Stimulated activated CD8-positive, alpha-beta memory T cell treated with anti-CD3 and anti-CD28 coated beads, Interleukin-7, amount 100 ng/mL, for 48 hours (primary cell): ENCODE results near the gene FHOD1.
A peak's percentile ranks its signal among the peaks of the same experiment; 100 is the strongest.

Source experiments
- DNase-seq, 2 donors: peaks; one replicate each; pipeline ENCODE4 v3.0.0-alpha.2; 2020; ENCODE audit warnings: low read depth in 1 of 2; ENCODE audit errors: extremely low read depth in 1 of 2

The FHOD1 gene

DNA sequence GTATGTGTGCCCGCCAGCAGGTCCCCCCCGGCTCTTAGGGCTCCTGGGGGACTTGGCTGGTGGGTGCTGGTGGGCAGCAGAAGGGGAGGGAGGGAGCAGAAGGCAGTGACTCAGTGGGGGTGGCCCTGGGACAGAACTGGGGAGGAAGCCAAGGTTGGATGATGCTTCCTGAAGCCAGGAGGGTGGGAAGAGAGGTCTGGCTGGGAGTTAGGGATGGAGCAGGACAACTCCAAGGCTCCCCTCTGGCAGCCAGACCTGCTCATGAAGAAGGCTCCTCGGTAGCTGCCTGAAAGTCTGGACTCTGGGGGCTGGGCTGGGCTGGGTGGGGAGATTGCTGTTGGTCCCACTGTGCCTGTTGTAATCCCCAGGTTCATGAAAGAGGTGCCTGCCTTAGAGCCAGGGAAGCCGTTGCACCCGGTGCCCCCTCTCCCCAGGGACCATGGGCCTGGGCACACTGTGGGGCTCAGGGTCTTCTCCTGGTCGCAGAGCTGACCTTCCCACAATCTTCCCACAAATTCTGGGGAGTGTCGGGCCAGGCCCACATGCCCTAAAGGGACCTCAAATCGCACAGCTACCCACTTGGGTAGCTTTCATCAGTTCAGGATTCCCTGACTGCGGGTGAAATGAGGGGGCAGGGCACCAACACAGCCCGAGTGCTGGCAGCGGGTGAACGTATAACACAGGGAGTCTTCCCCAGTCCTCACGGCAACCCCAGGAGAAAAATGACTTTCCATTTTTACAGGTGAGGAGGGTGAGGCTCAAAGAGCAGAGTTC, 30.9 kb upstream of the FHOD1 start:
- DNase-seq, result no peak

DNA sequence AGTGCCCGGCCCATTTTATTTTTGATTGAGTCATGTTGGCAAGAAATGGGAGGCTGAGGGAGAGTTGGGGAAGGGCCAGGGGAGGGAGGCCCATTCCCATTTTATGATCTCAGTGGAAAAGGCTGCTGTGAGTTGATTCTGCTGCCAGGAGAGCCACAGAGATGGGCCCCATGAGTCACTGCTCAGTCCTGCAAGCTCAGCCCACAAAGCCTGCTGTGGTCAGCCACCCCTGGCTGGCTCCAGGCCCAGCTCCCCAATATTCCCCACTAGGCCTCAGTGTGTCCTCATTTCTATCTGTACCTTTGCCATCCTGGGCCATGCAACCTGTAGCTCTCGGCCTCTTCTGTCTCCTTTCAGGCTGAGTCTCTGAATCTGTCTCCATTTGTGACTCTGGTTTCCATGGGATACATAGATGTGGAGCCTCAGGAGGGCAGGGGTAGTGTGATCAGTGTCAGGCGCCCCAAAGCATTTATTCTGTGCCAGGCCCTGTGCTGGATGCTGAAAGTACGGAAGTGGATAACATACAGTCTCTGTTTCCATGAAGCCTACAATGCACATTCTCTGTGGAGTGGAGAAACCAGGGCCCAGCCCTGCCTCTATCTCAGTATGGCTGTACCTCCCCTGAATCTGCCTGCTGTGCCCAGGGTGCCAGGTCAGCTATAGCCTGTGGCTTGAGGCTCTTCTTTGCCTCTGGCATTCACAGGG, 30.2 kb upstream of the FHOD1 start:
- DNase-seq, result peak in 1 of 2 donors; percentile 42

DNA sequence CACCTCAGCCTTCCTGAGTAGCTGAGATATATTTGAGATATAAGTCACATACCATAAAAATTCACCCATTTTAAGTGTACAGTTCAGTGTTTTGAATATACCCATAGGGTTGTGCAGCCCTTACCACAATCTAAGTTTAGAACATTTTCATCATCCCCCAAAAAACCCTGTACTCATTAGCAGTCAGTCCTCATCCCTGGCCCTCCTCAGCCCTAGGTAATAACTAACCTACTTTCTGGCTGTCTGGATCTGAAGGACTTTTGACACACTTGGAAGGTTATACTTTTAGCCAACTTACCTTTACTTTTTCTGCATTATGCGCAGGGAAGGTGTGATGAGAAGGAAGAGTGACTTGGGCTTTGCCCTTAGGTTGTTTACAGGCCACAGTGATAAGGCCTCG, 28.0 kb upstream of the FHOD1 start:
- no peak for DNase-seq

DNA sequence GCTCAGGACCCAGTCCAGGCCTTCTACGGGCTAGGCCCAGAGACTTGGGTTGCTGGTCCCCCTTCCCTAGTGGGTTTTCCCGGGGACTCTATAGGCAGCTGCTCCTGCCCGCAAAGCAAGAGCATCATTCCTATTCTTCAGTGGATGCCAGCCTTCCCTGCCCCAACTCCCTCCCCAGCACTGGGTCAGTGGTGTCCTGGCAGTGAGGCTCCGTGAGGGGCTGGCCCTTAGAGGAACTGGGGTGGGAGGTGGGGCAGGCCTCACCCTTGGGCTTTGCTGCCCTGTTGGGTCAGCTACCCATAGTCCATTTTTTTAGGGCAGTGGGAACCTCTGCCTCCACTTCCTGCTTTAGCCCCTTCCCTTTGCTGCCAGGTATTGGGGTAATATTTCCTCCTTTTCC, 24.2 kb upstream of the FHOD1 start:
- DNase-seq, result no peak

DNA sequence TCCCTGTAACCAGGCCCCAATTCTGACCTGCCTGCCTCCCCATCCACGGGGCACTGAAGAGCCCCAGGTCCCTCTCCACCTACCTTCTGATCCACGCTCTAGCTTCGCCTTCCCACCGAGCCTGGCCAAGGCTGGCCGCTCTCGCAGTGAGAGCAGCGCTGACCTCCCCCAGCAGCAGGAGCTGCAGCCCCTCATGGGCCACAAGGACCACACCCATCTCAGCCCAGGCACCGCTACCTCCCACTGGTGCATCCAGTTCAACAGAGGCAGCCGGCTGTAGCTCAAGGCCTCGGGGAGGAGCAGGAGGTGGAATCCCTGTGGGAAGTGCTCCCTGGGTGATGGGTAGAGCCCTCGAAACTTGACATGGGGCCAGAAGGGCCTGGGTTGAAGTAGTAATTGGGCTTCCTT, 23.7 kb upstream of the FHOD1 start:
- DNase-seq, result no peak

DNA sequence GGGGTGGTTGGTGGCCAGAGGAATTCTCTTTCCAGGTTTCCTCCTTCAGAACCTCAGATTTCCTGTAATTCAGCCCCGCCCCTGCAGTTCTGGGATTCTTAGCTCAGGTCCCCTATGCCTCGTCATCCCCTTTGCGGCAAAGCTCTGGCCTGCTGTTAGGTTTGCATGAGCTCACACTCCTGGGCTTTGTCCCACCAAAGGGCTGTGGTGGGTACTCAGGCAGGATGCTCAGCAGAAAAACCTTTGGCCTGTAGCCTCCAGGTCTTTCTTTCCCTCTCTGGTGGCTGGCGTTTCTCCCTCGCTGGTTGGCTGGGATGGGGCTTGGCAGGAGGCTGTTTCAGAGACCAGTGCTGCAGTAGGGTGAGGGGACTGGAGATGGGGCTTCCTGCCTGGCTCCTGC, 22.5 kb upstream of the FHOD1 start:
- DNase-seq, result no peak

DNA sequence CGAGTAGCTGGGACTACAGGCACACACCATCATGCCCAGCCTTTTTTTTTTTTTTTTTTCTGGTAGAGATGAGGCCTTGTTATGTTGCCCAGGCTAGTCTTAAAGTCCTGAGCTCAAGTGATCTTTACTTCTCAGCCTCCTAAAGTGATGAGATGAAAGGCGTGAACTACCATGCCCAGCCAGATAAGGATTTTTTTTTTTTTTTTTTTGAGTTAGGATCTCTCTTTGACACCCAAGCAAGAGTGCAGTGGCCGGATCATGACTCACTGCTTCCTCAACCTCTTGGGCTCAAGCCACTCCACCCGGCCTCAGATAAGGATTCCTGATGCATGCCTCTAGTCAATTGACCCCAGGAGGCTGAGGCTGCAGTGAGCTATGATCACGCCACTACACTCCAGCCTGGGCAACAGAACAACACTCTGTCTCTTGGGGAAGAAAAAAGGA, 20.9 kb upstream of the FHOD1 start:
- no peak for DNase-seq

DNA sequence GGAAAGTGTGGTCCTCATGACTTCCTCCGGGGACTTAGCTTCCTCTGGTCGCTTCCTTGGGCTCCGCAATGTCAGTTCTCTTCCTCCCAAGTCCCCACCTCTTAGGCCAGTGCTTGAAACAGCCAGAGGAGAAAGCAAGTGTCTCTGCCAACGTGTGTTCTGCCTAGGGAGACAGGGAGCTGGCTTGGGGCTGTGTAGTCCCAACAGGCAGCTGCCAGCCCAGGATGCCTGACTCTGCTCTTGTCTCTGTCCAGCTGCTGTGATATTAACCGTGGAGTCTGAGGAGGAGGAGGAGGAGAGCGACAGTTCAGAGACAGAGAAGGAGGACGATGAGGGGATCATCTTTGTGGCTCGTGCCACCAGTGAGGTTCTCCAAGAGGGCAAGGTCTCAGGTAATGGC, 18.6 kb upstream of the FHOD1 start:
- no peak for DNase-seq

DNA sequence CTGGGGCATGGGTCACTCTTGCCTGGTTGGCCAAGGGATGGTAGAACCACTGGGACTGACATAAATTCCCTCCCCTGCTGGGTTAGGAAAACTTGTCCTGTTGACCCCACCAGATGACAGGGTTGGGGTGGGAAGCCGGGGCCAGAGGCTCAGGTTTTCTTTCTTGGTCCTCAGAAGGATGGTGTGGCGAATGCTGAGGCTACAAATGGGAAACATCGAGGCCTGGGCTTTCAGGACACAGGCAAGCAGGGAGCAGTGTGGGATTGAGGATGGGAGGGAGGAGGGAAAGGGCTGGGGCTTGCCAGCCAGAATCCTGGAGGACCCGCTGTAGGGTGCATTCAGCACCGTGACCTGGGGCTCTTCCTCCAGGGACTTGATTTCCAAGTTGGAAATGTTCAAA, 17.6 kb upstream of the FHOD1 start:
- DNase-seq, result no peak

DNA sequence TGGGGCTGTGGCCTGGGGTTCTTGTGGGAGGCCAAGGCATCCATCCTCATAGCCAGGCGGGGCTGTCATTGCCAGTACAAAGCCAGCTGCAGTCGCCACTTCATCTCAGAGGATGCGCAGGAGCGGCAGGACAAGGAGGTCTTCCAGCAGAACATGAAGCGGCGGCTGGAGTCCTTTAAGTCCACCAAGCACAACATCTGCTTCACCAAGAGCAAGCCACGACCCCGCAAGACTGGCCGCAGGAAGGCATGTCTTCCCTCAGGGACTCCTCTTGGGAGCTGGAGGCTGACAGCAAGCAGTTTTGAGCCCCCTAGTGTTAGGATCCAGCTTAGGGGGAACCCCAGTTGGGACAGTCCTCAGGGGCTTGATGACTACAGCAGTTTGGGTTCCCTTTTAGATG, 17.0 kb upstream of the FHOD1 start:
- DNase-seq, result no peak

DNA sequence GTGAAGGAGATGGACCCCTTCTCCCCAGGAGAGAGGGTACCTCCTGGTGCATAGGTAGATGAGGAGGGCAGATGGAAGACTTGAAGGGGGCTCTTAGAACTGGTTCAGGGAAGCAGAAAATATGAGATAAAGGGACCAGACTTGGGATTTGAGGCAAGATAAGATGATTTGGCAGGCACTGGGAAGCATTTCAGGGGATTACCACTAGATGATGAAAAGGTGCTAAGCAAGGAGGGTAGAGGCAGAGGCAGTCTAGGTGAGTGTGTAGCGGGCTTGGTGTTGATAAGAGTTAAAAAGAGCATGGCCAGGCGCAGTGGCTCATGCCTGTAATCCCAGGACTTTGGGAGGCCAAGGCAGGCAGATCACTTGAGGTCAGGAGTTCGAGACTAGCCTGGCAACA, 15.9 kb upstream of the FHOD1 start:
- no peak for DNase-seq

DNA sequence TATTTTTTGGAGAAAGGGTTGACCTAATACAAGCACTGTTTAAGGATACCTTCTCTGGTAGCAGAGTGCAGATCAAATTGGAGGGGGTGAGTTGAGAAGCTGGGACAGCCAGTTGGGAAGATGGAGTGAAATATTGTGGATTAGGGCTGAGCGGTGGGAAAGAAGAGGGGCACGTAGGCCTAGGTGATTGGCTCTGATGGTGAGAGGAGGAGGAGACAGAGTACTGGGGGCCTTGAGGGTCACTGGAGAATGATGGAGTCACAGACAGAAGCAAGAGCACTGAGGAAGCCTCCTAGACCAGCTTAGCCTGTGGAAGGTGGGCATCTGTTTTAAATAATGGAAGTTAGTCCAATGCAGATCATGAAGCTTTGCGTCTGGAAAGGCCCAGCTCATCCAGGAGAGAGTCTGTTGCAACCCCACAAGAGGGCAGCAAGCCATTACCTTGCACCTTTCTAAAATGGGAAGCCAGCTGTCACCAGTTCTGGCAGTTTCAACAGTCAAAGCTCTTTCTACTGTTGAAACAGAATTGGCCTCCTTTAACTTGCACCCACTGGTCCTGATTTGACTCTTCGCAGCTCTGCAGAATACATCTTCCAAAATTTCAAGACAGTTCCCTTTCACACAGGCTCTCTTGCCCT, 13.3 kb upstream of the FHOD1 start:
- no peak for DNase-seq

DNA sequence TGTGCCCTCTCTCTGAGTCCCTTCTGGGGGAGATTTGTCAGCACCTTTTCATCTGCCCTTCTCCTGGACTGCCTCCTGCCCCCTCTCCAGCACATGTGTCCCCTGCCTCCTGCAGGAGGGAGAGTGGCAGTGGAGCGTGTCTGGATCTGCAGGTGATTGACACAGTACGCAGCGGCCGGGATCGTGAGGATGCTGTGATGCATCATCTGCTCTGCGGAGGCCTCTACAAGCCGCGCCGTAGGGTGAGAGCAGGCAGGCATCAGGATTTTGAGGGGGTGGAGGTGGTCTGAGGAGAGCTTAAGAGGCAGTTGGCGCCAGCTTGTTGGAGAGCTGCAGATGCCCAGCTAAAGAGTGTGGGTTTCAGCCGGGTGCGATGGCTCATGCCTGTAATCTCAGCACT, 12.4 kb upstream of the FHOD1 start:
- no peak for DNase-seq

DNA sequence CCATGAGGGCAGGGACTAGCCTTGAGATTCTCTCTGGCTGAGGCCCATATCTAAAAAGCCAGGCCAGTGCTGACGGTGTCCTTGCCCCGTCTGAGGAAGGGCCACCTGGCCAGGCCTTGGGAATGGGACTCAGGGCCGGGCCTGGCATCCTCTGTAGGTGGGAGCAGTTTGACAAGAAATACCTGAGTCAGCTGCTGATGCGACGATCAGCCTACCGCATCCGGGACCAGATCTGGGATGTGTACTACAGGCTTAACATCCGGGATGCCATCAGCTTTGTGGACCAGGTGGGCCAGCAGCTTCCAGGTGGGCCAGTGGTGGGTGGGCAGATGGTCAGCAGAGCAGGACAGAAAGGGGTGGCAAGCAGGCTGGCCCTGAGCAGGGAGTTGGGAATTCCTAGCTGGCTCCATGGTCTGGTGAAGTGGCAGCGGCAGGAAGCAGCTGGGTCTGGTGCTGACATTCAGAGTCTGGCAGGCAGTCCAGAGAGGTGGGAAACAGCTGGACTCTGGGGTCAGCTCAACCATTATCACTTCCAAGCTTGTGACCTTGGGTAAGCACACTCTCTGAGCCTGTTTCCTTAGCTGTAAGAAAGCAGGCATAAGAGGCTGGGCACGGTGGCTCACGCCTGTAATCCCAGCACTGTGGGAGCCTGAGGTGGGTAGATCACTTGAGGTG, 11.0 kb upstream of the FHOD1 start:
- no peak for DNase-seq

DNA sequence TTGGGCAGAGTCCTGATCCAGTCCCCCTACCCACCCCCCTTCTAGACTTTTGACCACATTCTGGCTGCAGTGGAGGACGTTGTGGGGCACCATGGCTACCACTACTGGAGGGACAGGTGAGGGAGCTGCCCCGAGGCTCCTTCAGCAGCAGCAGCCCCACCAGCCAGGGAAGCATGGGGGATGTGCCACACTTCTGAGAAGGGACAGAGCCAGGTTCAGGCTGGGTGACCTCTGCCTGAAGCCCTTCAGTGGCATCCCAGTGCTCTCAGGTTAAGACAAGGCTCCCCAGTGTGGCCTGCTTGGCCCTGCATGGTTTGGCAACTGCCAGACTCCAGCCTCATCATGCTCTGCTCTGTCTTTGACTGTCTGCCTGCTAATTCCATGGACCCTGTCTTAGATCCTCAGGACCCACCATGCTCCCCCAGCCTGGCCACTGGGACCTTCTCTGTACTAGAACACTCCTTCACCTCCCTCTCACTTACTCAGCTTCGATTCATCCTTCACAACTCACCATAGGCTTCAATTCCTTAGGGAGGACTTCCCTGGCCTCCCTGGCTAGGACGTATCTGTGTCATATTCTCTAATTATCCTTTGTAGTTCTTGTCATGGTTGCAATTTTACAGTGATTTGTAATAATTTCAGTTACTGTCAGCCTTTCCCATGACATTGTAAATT, 10.3 kb upstream of the FHOD1 start:
- no peak for DNase-seq

DNA sequence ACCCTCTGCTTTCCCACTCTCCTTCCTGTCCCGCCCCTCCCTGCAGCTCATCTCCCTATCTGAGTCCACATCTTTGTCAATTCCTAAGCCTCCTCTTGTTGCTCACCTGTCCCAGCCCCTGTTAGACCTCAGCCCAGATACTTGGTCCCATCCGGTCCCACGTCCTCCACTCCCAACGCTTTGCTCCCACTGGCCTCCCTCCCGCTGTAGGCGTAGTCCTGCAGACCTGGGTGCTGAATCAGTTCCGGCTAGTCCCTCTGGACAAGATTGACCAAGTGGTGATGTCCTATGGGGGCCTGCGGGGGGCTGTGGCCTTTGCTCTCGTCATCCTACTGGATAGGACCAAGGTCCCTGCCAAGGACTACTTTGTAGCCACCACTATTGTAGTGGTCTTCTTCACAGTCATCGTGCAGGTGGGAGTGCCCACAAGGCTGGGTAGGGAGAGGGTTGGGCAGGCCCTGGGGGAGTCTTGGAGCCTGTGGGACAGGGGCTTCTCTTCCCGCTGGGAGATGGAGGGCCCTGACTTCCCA, 9.5 kb upstream of the FHOD1 start:
- no peak for DNase-seq

DNA sequence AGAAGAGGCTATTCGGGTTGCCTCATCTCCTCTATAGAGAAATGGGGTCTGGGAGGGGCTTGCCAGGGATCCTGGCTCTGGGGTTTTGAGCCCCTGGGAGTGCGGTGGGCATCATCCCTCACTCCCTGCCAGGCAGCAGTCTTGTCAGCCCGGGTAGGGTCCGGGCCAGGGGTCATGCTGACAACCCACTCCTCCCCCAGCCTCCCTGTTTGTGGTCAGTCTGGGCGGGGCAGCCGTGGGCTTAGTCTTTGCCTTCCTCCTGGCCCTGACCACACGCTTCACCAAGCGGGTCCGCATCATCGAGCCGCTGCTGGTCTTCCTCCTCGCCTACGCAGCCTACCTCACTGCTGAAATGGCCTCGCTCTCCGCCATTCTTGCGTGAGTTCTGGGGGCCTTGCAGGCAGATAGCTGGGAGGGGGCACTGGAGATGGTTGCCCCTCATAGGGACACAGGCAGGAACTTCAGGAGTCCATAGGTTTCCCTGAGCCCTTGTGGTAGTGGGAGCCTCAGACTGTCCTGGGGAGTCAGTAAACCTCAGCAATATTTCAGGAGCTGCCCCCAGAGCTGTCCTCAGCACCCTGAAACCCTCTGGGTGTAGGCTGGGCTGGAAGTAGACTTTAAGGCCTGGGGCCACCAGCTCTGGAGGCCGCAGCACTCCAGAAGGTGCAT, 8.4 kb upstream of the FHOD1 start:
- no peak for DNase-seq

DNA sequence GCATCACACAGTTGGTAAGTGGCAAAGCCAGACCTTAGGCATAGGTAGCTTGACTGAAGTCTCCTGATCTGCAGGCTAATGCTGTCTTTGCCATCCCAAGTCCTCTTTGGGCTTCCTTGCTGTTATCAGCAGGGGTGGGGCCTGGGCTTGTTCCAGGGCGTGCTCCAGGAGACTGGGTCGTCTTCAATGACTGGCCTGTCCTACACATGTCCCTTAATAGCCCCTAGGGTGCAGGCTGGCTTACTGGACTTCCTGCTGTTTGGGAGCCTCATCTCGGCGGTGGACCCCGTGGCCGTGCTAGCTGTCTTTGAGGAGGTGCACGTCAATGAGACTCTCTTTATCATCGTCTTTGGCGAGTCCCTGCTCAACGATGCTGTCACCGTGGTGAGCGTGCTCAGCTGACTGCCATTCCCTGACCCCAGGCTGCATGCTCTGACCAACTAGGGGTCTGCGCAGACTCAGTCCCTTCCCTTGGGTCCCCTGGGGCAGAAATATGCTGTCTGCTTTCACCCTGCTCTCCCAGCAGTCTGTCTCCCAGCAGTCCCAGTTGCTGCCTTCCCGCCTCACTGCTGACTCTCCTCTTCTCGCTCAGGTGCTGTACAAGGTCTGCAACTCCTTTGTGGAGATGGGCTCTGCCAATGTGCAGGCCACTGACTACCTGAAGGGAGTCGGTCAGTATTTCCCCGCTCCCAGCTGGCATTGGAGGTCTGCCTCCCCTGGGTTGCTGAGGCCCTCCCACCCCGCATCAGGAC, 7.7 kb upstream of the FHOD1 start:
- DNase-seq, result no peak
